H1 (cell line): ENCODE results near the gene MED16. TPM values are rescaled to one million over a fixed set of nuclear protein-coding genes. Genes with fewer than 3 reads are reported as not detected.

ENCODE experiments used
- CTCF ChIA-PET: fragments of 300-600 bp; sonication (Branson Sonifier 250); formaldehyde crosslinking; loops from one replicate; lab custom pipeline; 2021; ENCODE audit not compliant: partially characterized antibody; lab: Charles Lee
- POLR2A ChIA-PET: fragments of 300-600 bp; sonication (Branson Sonifier 250); formaldehyde crosslinking; loops from one replicate; lab custom pipeline; 2021; ENCODE audit warnings: inconsistent platforms; ENCODE audit not compliant: partially characterized antibody; lab: Charles Lee
- DNase-seq, 2 experiments: peaks; one replicate each; pipeline versions ENCODE4 v3.0.0 to v3.0.0-alpha.2; 2010 to 2022; ENCODE audit warnings: low spot score in 2 of 2, low read depth in 1 of 2, mixed read lengths in 1 of 2
- FAIRE-seq: peaks from 2 replicates; lab custom pipeline; 2011; peaks lifted over from hg19 to GRCh38; lab: Jason Lieb, UNC
- H2AFZ ChIP-seq: 2 replicates; pipeline ENCODE4 v1.8.1; 2012; ENCODE audit warnings: low read length, inconsistent platforms
- H2AK5ac ChIP-seq: 2 replicates; pipeline ENCODE4 v1.6.1; 2013; ENCODE audit warnings: low read depth, low read length
- H2BK120ac ChIP-seq: replicated peaks from 2 replicates; pipeline ENCODE3; 2013; ENCODE audit warnings: low read depth, low read length, inconsistent platforms
- H2BK12ac ChIP-seq: 2 replicates; pipeline ENCODE4 v1.6.1; 2013; ENCODE audit warnings: low read depth, low read length
- H2BK15ac ChIP-seq: 2 replicates; pipeline ENCODE4 v1.6.1; 2013; ENCODE audit warnings: low read length
- H2BK20ac ChIP-seq: 2 replicates; pipeline ENCODE4 v1.6.1; 2013; ENCODE audit warnings: low read length
- H2BK5ac ChIP-seq: 2 replicates; pipeline ENCODE4 v1.6.1; 2013; ENCODE audit warnings: low read depth, low read length
- H3K14ac ChIP-seq: 2 replicates; pipeline ENCODE4 v1.6.1; 2013; ENCODE audit warnings: inconsistent platforms; ENCODE audit not compliant: insufficient read length
- H3K18ac ChIP-seq: 2 replicates; pipeline ENCODE4 v1.6.1; 2013; ENCODE audit warnings: low read length; ENCODE audit errors: extremely low read depth
- H3K23ac ChIP-seq: 2 replicates; pipeline ENCODE4 v1.6.1; 2013; ENCODE audit warnings: inconsistent platforms; ENCODE audit not compliant: insufficient read length
- H3K23me2 ChIP-seq: 2 replicates; pipeline ENCODE4 v1.6.1; 2013; ENCODE audit warnings: low read depth, low read length
- H3K27ac ChIP-seq: 2 replicates; pipeline ENCODE4 v1.6.1; 2011; ENCODE audit warnings: low read depth, low read length, inconsistent platforms
- H3K27me3 ChIP-seq, 4 experiments: replicated peaks in 1 of 4; 1 replicate in 1 of 4; 2 replicates in 3 of 4; pipeline versions ENCODE4 v1.6.1 to v1.8.1; 2011 to 2013; ENCODE audit warnings: low read length in 3 of 4, mild to moderate bottlenecking in 3 of 4, inconsistent platforms in 2 of 4, mixed read lengths in 2 of 4, moderate library complexity in 1 of 4; ENCODE audit not compliant: control insufficient read depth in 3 of 4, insufficient read depth in 3 of 4; ENCODE audit errors: extremely low read depth in 1 of 4
- H3K36me3 ChIP-seq, 4 experiments: 2 replicates each; pipeline versions ENCODE4 v1.6.1 to v1.8.1; 2011 to 2013; ENCODE audit warnings: mild to moderate bottlenecking in 4 of 4, low read length in 3 of 4, moderate library complexity in 2 of 4, control low read depth in 1 of 4, inconsistent platforms in 1 of 4; ENCODE audit not compliant: insufficient read depth in 4 of 4, control insufficient read depth in 2 of 4
- H3K4ac ChIP-seq: replicated peaks from 2 replicates; pipeline ENCODE3; 2013; ENCODE audit warnings: low read length, low read depth, mixed read lengths, inconsistent platforms; ENCODE audit not compliant: insufficient read length
- H3K4me1 ChIP-seq, 4 experiments: replicated peaks in 1 of 4; 1 replicate in 1 of 4; 2 replicates in 3 of 4; pipeline versions ENCODE4 v1.6.1 to v1.8.1; 2011 to 2013; ENCODE audit warnings: low read length in 3 of 4, inconsistent platforms in 2 of 4, mixed read lengths in 1 of 4; ENCODE audit not compliant: insufficient read depth in 4 of 4, control insufficient read depth in 3 of 4
- H3K4me2 ChIP-seq, 2 experiments: 2 replicates each; pipeline versions ENCODE4 v1.6.1 to v1.8.1; 2011 to 2013; ENCODE audit warnings: low read depth in 2 of 2, low read length in 2 of 2, control low read depth in 1 of 2, inconsistent platforms in 1 of 2, mild to moderate bottlenecking in 1 of 2; ENCODE audit not compliant: insufficient read depth in 1 of 2
- H3K4me3 ChIP-seq, 4 experiments: fragments of 200-600, 300-600 bp in 1 of 4; sonication (generic), shearing (Covaris generic), sonication (Bioruptor Twin) in 1 of 4; 2 replicates each; pipeline versions ENCODE4 v1.5.1 to v1.8.1; 2011 to 2016; ENCODE audit warnings: low read length in 4 of 4, low read depth in 3 of 4, control low read depth in 2 of 4, inconsistent platforms in 2 of 4, mild to moderate bottlenecking in 2 of 4, mixed read lengths in 1 of 4, moderate library complexity in 1 of 4; ENCODE audit not compliant: insufficient read depth in 2 of 4; ENCODE audit errors: extremely low read depth in 1 of 4
- H3K56ac ChIP-seq: replicated peaks from 2 replicates; pipeline ENCODE3; 2013; ENCODE audit warnings: low read depth, mild to moderate bottlenecking, mixed read lengths, low read length, inconsistent platforms; ENCODE audit not compliant: insufficient read length
- H3K79me1 ChIP-seq: 2 replicates; pipeline ENCODE4 v1.6.1; 2013; ENCODE audit warnings: low read depth, low read length, control low read depth
- H3K79me2 ChIP-seq, 2 experiments: 2 replicates each; pipeline versions ENCODE4 v1.6.1 to v1.8.1; 2012 to 2013; ENCODE audit warnings: low read length in 2 of 2, mild to moderate bottlenecking in 2 of 2, inconsistent platforms in 1 of 2; ENCODE audit not compliant: insufficient read depth in 2 of 2, control insufficient read depth in 1 of 2
- H3K9ac ChIP-seq, 4 experiments: replicated peaks in 1 of 4; 1 replicate in 1 of 4; 2 replicates in 3 of 4; pipeline versions ENCODE4 v1.6.1 to v1.8.1; 2011 to 2013; ENCODE audit warnings: low read depth in 3 of 4, low read length in 3 of 4, control low read depth in 2 of 4, mild to moderate bottlenecking in 2 of 4, moderate library complexity in 2 of 4, inconsistent platforms in 1 of 4; ENCODE audit errors: extremely low read depth in 1 of 4
- H3K9me3 ChIP-seq, 2 experiments: 2 replicates each; pipeline versions ENCODE4 v1.6.1 to v1.8.1; 2012 to 2013; ENCODE audit warnings: mild to moderate bottlenecking in 2 of 2, moderate library complexity in 2 of 2, control low read depth in 1 of 2, inconsistent platforms in 1 of 2, low read depth in 1 of 2, low read length in 1 of 2, mixed read lengths in 1 of 2; ENCODE audit not compliant: insufficient read depth in 2 of 2
- H4K20me1 ChIP-seq, 2 experiments: replicated peaks in 1 of 2; 2 replicates each; pipeline versions ENCODE3 to v1.8.1; 2011 to 2013; ENCODE audit warnings: inconsistent platforms in 2 of 2, low read length in 2 of 2, mild to moderate bottlenecking in 1 of 2; ENCODE audit not compliant: insufficient read depth in 2 of 2, control insufficient read depth in 1 of 2
- H4K5ac ChIP-seq: 2 replicates; pipeline ENCODE4 v1.6.1; 2013; ENCODE audit warnings: low read length, low read depth, mixed read lengths, inconsistent platforms; ENCODE audit not compliant: insufficient read length
- H4K8ac ChIP-seq: 2 replicates; pipeline ENCODE4 v1.8.0; 2013; ENCODE audit warnings: mild to moderate bottlenecking, moderate library complexity, low read length, inconsistent platforms; ENCODE audit not compliant: insufficient read depth; ENCODE audit errors: extremely low read depth
- H4K91ac ChIP-seq: replicated peaks from 2 replicates; pipeline ENCODE3; 2013; ENCODE audit warnings: low read length, mixed read lengths, inconsistent platforms; ENCODE audit not compliant: insufficient read length
- SIN3A ChIP-seq, 2 experiments: IDR thresholded peaks in 1 of 2; conservative IDR thresholded peaks in 1 of 2; 2 replicates each; pipeline ENCODE4 v1.6.1; 2011 to 2012; ENCODE audit warnings: low read length in 2 of 2, improper control_type of control experiment in 1 of 2, low read depth in 1 of 2, mild to moderate bottlenecking in 1 of 2
- SP4 ChIP-seq: IDR thresholded peaks from 2 replicates; pipeline ENCODE4 v1.6.1; 2012; ENCODE audit warnings: low read length, inconsistent platforms
- WGBS, 2 experiments: shearing (Covaris generic) in 1 of 2; methylation state at CpG; one replicate each; pipeline versions ENCODE4 v1.1.6 to v1.1.7; 2013 to 2015; ENCODE audit warnings: low lambda C conversion rate in 2 of 2, mixed read lengths in 2 of 2, inconsistent platforms in 1 of 2, low coverage in 1 of 2, missing lambda C conversion rate in 1 of 2; ENCODE audit not compliant: insufficient replicate concordance in 2 of 2, insufficient coverage in 1 of 2, insufficient read length in 1 of 2; ENCODE audit errors: extremely low coverage in 1 of 2, missing lambda C conversion rate in 1 of 2; 5-methylcytosine and 5-hydroxymethylcytosine counted together
- polyA plus RNA-seq, 7 experiments: library from polyadenylated mRNA; depleted of rRNA in 3 of 7; stranded (reverse) in 5 of 7; unstranded in 2 of 7; fragments of >200 nt in 5 of 7; fragments of 200-250 nt in 2 of 7; gene quantifications; 1 replicate in 5 of 7; 2 replicates in 1 of 7; 4 replicates in 1 of 7; pipeline versions ENCODE4 v1.2.1 to v1.2.3, GENCODE V29; 2011 to 2013; ENCODE audit warnings: missing spikeins in 2 of 7, mixed read lengths in 2 of 7
- total RNA-seq: library from RNA; stranded (reverse); fragmentation: NEBNext Ultra II Directional; extraction: Animal tissue kit (Norgen Biotek cat#: 25700); gene quantifications from 2 replicates; pipeline ENCODE4 v1.2.1, GENCODE V29; 2021

MED16 gene
- total and polyA plus RNA-seq, 2 of the 8 experiments (the other 6 are each of a cell fraction or from before 2014, with no cell fraction given) = 51.0 to 67.2 TPM

DNA sequence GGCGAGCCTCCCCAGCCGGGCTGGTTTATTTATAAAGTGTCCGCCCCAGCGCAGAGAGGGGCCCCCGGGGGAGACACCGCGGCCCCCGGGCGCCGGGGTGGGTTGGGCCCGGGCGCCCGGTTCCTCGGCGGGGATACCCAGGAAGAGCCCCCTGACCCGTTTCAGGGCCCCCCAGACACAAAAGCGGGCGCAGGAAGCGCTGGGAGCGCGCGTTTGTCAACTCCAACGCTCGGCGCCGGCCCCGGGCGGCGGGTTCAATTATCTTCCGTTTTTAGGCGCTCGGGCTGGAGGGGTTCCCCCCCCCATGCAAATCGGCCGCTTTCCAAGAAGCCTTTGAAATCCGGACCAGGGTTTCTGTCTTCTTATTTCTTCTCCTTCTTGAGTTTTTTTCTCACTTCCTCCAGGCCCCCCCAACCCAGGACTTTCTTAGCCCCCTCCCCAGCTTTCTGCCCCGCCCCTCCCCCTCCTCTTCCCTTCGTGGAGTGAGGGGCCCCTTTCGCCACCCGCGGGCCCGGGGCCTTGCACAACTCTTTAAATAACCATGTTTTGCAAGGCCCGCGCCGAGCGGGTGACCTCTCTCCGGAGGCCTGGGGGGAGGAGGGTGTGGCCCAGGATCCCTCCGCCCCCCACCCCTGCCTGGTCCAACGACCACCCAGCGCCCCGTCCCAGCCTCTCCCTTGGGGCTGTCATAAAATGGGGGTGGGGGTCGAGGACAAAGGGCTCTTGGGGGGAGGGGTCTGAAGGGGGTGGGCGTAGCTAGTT is 33.8 kb upstream of the MED16 start:
- Histone ChIP-seq H4K20me1 (peaks cover 0 to 5% of the 10 kb centered on the region in 2 experiments), H3K14ac (no peak overlapping the region), H3K9me3 (no peaks in the 10 kb centered on the region), H2BK120ac (no peak overlapping the region), H3K18ac (no peak overlapping the region), H3K56ac (no peak overlapping the region), H3K79me1 (peaks cover 6% of the 10 kb centered on the region; the same call in 1 of the 2 replicates), H3K9ac (no peak overlapping the region; a peak in 1 of 7 replicates), H2BK20ac (no peak overlapping the region), H4K8ac (no peak overlapping the region)
- POLR2A ChIA-PET = interaction anchor here (0.8 to 1.3 kb wide), 2 partner anchors 27 to 51 kb away, joined by 3 to 4 read pairs; no protein-coding TSS in a partner anchor
- TF ChIP-seq SP4 = no peak
- TF ChIP-seq SIN3A (conservative IDR thresholded peaks at IDR 0.05 in 1 of 2, IDR thresholded peaks at IDR 0.05 in 1 of 2; ENCODE audit: low read depth in 1 of 2, low read length in 2 of 2) = 0 out of 4 replicates have a peak, but pooled peaks of 1 of the 2 experiments have one; percentile 9
- TF ChIP-seq, all 59 proteins: peak for 1
- Histone ChIP-seq H3K4me3 (peak overlapping the region; percentile 65 to 97 (median 76)), H2BK5ac (no peak overlapping the region), H3K27ac (no peak overlapping the region), H2BK12ac (no peak overlapping the region), H2AFZ (no peak overlapping the region), H3K4ac (no peak overlapping the region), H4K91ac (no peak overlapping the region), H2BK15ac (no peak overlapping the region), H3K23me2 (peaks cover 6% of the 10 kb centered on the region), H3K4me1 (peaks cover 2 to 8% (median 6%) of the 10 kb centered on the region in 4 experiments), H3K79me2 (peaks cover 0 to 19% of the 10 kb centered on the region in 2 experiments; a peak in 2 of 4 replicates), H3K36me3 (peaks cover 0 to 12% (median 6%) of the 10 kb centered on the region in 4 experiments; a peak in 2 of 8 replicates), H3K4me2 (peak overlapping the region; percentile 63 to 71), H4K5ac (no peak overlapping the region), H2AK5ac (no peak overlapping the region), H3K27me3 (peaks cover 0 to 5% (median 0%) of the 10 kb centered on the region in 4 experiments; a peak in 1 of 7 replicates), H3K23ac (no peak overlapping the region)
- FAIRE-seq = no peak
- 2% methylated on average over 38 of the region's 52 CpGs; no CpG with 5 or more reads in 1 of the 2 experiments for WGBS, 2 experiments
- no peak for DNase-seq
- CTCF ChIA-PET = interaction anchor here (0.6 to 1.5 kb wide), 4 partner anchors 36 to 341 kb away, joined by 3 to 5 read pairs (median 3); partner anchors contain the start of gene WDR18
